ENCODE data around the gene IDI2.

The IDI2 gene

GRCh38 chr10:1003884-1004670, 21.6 kb downstream of the IDI2 start:
- DNase-seq = no peak

- DNase-seq = no peak
Measured at GRCh38 chr10:1002425-1003006, 23.1 kb downstream of the IDI2 start.

GRCh38 chr10:997266-998022, 28.2 kb downstream of the IDI2 start:
- no peak for DNase-seq

GRCh38 chr10:996031-996430, 29.6 kb downstream of the IDI2 start:
- DNase-seq = no peak

GRCh38 chr10:995559-995926, 30.1 kb downstream of the IDI2 start:
- DNase-seq = no peak

DNA sequence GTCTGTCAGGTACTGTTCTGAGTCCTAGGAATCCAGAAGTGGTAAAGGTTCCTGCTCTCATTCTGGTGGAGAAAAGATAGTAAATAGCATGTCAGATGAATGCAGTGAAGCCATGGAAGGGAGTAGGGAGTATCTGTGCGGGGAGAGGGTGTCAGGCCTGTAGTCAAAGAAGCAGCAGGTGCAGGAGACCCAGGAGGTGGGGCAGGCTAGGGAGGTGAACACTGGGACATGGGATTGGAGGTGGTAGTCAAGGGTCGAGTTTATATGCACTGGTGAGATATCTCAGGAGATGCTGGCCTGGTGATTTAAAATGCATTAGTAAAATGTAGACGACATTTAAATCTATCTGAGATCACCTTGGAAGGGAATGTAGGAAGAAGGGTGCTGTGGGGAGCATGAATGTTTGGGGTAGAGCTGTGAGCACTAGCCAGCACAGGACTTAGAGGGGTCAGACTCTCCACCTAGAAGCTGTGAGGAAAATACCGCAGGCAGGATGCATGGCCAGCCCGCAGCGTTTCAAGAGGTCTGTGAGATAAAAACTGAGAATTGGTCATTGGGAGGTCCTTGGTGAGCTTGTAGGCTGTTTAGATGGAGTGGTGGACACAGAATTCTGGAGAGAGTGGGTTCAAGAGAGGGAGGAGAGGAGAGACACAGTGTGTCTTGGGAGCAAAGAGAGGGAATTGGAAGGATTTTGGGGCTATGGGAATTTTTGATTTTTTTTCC, 30.7 kb downstream of the IDI2 start:
- no peak for DNase-seq

DNA sequence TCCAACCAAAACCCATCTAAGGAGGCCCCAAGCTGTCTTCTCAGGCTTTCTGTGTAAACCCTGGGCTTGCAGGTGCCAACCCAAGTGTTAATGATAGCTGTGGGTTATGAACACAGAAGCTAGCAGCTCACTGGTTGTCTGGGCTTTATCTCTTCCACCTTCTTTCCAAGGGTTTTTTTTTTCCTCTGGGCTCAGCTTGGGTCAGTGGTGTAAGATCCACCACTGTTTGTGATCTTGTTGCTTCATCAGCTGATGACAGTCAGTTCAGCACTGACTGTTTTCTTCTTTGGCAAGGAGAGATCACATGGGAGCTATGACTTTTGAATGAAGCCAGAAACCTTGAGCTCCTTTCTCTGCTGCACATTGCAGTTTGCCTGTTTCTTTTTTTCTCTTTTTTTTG, 32.8 kb downstream of the IDI2 start:
- no peak for DNase-seq

DNA sequence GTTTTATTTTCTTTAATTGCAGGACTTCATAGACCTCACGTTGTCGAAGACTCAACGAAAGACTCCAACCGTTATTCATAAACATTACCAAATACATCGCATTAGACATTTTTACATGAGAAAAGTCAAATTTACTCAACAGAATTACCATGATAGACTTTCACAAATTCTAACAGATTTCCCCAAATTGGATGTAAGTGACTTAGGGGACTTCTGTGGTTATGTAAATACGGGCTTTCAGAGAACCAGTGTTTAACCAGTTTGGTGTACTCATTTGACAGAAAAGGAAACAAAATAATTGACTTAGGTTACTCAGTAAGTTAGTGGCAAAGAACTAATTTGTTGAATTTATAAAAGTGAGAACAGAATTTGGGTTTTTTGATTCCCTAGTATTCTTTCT, 33.2 kb downstream of the IDI2 start:
- DNase-seq = no peak

DNA sequence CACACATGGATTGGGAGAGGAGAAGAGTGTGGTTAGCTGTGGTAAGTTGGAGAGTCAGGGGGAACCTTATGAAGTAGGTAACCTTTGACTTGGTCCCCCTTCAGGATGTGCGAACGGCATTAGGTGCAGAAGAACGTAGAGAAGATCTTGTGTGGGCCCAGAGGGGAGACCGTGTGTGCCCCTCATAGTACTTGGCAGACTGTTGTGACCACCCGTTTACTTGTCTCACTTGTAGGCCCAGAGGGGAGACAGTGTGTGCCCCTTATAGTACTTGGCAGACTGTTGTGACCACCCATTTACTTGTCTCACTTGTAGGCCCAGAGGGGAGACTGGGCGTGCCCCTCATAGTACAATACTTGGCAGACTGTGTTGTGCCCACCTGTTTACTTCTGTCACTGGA, 34.9 kb downstream of the IDI2 start:
- DNase-seq = no peak

DNA sequence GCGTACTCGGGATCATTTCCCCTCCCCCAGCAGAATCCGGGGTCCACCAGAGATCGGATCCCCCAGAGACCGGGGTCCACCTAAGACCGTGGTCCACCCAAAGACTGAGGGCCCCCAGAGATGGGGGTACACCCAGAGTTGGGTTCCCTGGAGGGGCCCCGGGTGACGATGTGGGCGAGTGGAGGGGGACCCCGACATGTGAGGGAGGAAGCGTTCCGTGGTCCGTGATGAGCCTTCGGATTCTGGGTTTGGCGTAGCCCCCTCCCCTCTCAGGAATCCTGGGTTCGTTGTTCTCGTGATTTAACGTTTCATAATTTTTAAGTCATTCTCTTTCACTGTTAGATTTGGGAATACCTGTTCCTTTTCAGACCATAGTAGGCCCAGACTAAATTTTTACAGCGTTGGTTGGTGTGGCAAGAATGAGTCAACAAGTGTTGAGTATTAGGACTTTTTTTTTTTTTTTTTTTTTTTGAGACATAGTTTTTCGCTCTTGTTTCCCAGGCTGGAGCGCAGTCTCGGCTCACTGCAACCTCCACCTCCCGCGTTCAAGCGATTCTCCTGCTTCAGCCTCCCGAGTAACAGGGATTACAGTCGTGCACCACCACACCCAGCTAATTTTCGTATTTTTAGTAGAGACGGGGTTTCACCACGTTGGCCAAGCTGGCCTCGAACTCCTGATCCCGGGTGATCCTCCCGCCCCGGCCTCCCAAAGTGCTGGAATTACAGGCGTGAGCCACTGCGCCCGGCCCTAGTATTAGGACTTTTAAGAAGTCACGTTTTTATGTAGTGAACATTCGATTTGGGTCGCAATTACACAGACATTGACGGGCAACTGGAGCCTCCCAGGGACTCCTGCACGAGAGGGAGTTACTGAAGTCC, 36.8 kb downstream of the IDI2 start:
- DNase-seq = no peak

GRCh38 chr10:987870-988666, 37.6 kb downstream of the IDI2 start, which contains the start of gene GTPBP4:
GTPBP4 (plus strand) TSS chr10:988434; CDS start chr10:988480, 46 bp downstream.
- DNase-seq = peak; percentile 96

- no peak for DNase-seq
Measured at GRCh38 chr10:987620-987869, 38.1 kb downstream of the IDI2 start.

- DNase-seq = no peak
Measured at GRCh38 chr10:986881-987619, 38.6 kb downstream of the IDI2 start.

- no peak for DNase-seq
Measured at GRCh38 chr10:986137-986825, 39.4 kb downstream of the IDI2 start.

DNA sequence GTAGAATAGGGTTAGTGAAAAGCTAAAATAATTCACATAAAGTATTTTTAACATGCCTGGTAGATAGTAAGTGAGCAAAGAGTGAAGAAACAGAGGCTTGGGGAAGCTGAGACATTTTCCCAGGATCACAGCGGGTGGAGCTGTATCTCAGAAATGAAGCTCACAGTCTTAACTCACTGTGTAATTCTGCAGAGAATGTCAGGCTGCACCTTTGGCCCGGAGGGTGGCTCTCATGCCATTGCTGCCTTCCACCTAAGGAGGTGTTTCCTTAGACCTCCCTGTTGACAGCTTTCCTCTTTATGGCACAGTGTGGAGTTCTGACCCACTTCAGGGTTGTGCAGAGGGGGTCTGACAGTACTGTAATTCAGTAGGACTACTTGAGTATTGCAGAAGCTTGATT, 40.3 kb downstream of the IDI2 start:
- DNase-seq = no peak

DNA sequence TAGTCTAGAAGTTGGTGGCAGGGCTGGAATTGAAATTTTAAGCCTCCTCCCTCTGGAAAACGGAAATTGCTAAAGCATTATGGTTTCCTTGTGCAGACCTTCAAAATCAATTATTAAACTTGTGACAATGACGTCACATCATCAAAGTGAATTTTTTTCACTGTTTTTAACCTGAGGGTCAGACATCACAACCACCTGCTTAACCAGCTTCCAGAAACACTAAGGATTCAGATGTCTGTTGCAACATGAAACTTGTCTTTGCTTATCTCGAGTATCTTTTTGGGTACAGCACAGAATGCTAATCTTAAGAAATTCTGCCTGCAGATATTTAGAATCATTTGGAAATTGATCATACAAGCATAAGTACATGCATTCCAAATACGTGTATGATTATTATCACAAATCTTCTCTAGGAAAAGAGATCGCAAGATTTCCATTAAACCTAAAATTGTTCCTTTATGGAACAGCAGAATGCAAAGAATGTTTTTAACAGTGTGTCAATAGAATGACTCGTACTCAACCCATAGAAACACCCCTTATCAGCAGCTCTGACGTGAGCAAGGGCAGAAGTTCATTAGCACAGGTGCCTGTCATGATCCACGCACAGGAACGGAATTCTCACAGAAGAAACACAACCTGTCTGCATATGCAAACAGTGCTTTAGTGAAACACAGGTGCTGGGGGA, 41.5 kb downstream of the IDI2 start:
- no peak for DNase-seq

DNA sequence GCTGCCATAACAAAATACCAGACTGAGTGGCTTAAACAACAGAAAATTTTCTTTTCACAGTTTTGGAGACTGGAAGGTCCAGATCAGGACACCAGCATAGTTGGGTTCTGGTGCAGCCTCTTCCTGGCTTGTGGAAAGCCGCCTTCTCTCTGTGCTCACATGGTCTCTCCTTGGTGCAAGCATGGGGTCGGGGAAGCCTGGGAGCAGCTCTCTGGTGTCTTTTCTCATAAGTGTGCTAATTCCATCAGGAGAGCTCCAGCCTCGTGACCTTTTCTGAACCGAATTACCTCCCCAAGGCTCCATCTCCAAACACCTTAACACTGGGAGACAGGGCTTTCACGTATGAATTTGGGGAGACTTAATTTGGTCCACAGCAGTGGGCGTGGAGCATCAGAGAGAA, 42.3 kb downstream of the IDI2 start:
- DNase-seq = no peak

DNA sequence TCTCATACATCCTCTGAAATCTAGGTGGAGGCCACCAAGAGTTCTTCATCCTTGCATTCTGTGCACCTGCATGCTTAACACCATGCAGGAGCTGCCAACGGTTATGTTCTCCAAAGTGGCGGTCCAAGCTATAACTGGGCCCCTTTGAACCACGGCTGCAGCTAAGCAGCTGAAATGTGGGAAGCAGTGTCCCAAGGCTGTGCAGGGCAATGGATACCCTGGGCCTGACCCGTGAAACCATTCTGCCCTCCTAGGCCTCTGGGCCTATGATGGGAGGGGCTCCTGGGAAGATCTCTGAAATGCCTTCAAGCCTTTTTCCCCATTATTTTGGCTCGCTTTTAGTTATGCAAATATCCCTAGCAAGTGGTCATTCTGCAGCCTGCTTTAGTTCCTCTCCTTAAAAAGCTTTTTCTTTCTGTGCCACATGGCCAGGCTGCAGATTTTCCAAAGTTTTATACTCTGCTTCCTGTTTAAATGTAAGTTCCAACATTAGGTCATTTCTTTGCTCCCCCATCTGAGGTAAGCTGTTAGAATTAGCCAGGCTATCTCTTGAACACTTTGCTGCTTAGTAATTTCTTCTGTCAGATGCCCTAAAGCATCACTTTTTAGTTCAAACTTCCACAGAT, 45.1 kb downstream of the IDI2 start:
- DNase-seq = no peak

DNA sequence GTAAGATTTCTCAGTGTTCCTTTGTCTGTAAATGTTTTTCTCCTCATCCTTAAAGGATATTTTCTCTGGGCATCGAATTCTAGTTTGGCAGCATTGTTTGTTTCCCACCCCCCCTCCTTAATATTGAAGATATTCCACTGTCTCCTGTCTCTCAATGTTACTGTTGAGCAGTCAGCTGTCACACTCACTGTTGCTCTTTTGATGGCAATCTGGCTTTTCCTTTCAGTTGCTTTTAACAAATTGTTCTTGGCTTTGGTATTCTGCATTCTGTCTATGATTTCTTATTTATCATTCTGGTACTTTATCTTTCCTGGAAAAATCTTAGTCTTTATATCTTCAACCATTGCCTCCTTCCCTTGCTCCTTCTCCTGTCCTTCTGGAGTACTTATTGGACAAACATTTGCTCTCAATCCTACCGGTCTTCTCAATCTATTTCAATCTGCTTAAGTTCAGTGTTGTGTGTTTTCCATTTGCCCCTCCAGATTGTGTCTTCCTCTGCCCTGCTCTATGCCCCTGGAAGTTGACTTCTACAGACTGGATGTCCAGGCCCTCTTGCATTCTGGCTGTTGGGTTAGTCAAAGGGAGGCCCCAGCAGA, 46.7 kb downstream of the IDI2 start:
- no peak for DNase-seq
